Activated CD8-positive, alpha-beta T cell treated with anti-CD3 and anti-CD28 coated beads for 36 hours (primary cell): Measurements from ENCODE around the gene GREM1. TPM values are rescaled to one million over a fixed set of nuclear protein-coding genes. Genes with fewer than 3 reads are reported as not detected.

Source experiments
- ATAC-seq: fragments of 200-7000 bp; cut with Tn5 transposase; one replicate; pipeline ENCODE4 v1.10.0; 2021; ENCODE audit warnings: mild to moderate bottlenecking, moderate library complexity
- CTCF ChIA-PET: fragments of 350-600 bp; sonication (Branson Sonifier 250); formaldehyde crosslinking; loops from one replicate; lab custom pipeline; 2021; ENCODE audit warnings: antibody characterized with exemption; lab: Charles Lee
- POLR2A ChIA-PET: fragments of 350-600 bp; sonication (Branson Sonifier 250); formaldehyde crosslinking; loops from one replicate; lab custom pipeline; 2021; ENCODE audit warnings: antibody characterized with exemption; lab: Charles Lee
- DNase-seq: peaks from one replicate; pipeline ENCODE4 v3.0.0-alpha.2; 2020
- H3K27ac Mint-ChIP-seq: one replicate; pipeline ENCODE4 v1.8.0; 2021; ENCODE audit warnings: mild to moderate bottlenecking, mixed read lengths
- H3K27me3 Mint-ChIP-seq: one replicate; pipeline ENCODE4 v1.8.0; 2021; ENCODE audit warnings: mixed read lengths
- H3K36me3 Mint-ChIP-seq: one replicate; pipeline ENCODE4 v1.8.0; 2021; ENCODE audit warnings: low read depth, mixed read lengths
- H3K4me1 Mint-ChIP-seq: one replicate; pipeline ENCODE4 v1.8.0; 2021; ENCODE audit warnings: low read depth, mixed read lengths
- H3K4me3 Mint-ChIP-seq: one replicate; pipeline ENCODE4 v1.8.0; 2021; ENCODE audit warnings: mild to moderate bottlenecking, moderate library complexity, mixed read lengths
- H3K9me3 Mint-ChIP-seq: one replicate; pipeline ENCODE4 v1.8.0; 2021; ENCODE audit warnings: mixed read lengths
- intact Hi-C: fragments of 100-400 bp; cut with micrococcal nuclease; formaldehyde crosslinking; loops from one replicate; pipeline ENCODE4 v1.10.0; 2022
- total RNA-seq, 2 experiments: library from RNA; stranded (reverse); gene quantifications; one replicate each; pipeline ENCODE4 v1.2.3, GENCODE V29; 2021
- TF ChIP-seq, protein P1 (sequence below): fragments of 200-600 bp; IDR thresholded peaks from one replicate; pipeline ENCODE4 v1.8.0; 2022; ENCODE audit warnings: antibody characterized with exemption, mild to moderate bottlenecking

GREM1 gene
- total RNA-seq, 2 experiments from 2014 or later = not detected

DNA sequence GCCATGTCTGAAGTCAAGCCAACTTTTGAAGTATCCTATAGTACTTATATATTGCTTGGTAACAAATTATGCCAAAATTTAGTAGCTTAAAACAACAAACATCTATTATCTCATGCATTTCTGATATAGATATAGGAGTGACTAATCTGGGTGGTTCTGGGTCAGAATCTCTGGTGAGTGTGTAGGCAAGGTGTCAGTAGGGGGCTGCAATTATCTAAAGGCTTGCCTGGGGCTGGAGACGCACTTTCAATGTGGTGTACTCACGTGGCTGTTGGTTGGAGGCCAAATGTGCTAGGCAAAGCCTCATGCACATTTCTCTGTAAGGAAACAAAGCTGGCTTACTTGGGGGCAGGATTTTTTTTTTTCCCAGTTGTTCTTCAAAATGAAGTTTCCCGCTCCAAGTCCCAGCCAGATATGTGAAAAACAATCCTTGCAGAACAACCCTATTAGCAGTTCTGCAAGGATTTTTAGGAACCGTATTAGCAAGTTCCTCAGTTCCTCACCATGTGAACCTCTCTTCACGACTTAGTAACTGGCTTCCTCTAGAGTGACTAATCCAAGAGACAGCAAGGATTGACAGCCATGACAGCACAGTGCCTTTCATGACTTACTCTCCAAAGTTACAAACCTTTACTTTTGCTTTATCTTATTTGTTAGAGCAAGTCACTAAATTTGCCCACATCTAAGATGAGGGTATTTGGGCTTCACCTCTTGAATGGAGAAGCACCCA, 25.8 kb downstream of the GREM1 start:
- CTCF ChIA-PET = no interaction called here
- H3K27ac Mint-ChIP-seq = no peak overlapping the region
- intact Hi-C loops = no loop called here
- POLR2A ChIA-PET = no interaction called here
- DNase-seq (no peak), ATAC-seq (no peak)
- no peak overlapping the region for H3K4me3 Mint-ChIP-seq
- no peaks in the 10 kb centered on the region for H3K36me3 Mint-ChIP-seq
- H3K27me3 Mint-ChIP-seq = peaks cover 9% of the 10 kb centered on the region
- no peaks in the 10 kb centered on the region for H3K4me1 Mint-ChIP-seq
- TF ChIP-seq, protein P1, sequence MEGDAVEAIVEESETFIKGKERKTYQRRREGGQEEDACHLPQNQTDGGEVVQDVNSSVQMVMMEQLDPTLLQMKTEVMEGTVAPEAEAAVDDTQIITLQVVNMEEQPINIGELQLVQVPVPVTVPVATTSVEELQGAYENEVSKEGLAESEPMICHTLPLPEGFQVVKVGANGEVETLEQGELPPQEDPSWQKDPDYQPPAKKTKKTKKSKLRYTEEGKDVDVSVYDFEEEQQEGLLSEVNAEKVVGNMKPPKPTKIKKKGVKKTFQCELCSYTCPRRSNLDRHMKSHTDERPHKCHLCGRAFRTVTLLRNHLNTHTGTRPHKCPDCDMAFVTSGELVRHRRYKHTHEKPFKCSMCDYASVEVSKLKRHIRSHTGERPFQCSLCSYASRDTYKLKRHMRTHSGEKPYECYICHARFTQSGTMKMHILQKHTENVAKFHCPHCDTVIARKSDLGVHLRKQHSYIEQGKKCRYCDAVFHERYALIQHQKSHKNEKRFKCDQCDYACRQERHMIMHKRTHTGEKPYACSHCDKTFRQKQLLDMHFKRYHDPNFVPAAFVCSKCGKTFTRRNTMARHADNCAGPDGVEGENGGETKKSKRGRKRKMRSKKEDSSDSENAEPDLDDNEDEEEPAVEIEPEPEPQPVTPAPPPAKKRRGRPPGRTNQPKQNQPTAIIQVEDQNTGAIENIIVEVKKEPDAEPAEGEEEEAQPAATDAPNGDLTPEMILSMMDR = no peak
- H3K9me3 Mint-ChIP-seq = no peaks in the 10 kb centered on the region

DNA sequence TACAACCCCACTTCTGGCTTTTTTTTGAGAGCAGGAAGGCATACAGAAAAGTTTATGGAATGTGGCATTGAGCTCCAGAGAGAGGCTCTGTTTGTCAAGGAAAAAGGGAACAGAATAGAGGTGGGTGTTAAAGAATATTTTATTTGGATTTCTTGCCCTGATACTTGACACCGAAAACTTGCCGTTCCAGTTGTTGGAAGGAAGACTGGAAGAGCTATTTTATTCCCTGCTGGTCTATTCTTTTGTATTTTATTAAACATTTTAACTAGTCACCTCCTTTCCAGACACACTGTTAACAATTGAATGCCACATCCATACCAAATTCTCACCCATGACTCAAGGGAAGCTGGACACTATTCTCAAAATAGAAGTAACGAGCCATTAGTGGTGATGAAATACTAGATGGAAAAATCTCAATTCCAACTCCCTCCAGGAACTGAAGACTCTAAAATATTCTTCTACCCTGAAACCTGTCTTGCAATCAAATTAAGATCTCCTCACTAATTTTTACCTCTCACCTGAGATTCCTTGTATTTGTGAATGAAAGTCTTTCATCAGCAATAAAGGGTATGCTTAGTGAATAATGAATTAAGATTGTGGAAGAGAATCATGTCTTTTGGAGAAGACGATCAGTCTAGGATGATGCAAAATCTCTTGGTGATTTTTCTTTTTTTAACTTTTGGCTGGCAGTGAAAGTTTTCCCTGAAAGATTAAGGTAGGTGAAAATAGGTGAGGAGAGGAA, 28.5 kb downstream of the GREM1 start:
- H3K4me3 Mint-ChIP-seq = no peak overlapping the region
- CTCF ChIA-PET = no interaction called here
- no peaks in the 10 kb centered on the region for H3K9me3 Mint-ChIP-seq
- TF ChIP-seq, protein P1 = no peak
- ATAC-seq = no peak
- no peaks in the 10 kb centered on the region for H3K4me1 Mint-ChIP-seq
- H3K27ac Mint-ChIP-seq = no peak overlapping the region
- POLR2A ChIA-PET = no interaction called here
- peaks cover 6% of the 10 kb centered on the region for H3K27me3 Mint-ChIP-seq
- no peaks in the 10 kb centered on the region for H3K36me3 Mint-ChIP-seq
- DNase-seq = no peak
- intact Hi-C loops = no loop called here

DNA sequence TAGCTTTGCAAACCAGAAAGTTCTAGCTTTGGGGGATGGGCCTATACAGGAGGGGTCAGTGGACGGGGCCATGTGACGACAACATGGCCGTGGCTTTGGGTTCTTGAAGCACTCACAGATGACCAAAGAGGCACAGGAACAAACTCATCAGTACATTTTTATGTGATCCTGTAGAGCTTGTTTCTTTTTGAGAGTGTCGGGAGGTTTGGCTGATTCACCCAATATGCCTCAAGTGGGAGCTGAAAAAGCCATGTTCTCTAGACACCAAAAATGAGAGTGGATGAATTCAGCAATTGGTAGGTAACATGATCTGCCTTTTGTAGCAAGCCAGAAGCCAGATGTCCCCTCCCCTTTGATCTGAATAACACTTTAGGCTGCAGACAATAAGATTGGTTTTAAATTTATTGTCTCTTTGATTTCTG, 30.1 kb downstream of the GREM1 start:
- Mint-ChIP-seq H3K27me3 (peaks cover 2% of the 10 kb centered on the region), H3K4me3 (no peak overlapping the region), H3K4me1 (no peaks in the 10 kb centered on the region), H3K36me3 (no peaks in the 10 kb centered on the region), H3K9me3 (no peaks in the 10 kb centered on the region), H3K27ac (no peak overlapping the region)
- ChIA-PET POLR2A (no interaction called here), CTCF (no interaction called here)
- intact Hi-C loops = no loop called here
- DNase-seq (no peak), ATAC-seq (no peak)
- TF ChIP-seq, protein P1 = no peak

DNA sequence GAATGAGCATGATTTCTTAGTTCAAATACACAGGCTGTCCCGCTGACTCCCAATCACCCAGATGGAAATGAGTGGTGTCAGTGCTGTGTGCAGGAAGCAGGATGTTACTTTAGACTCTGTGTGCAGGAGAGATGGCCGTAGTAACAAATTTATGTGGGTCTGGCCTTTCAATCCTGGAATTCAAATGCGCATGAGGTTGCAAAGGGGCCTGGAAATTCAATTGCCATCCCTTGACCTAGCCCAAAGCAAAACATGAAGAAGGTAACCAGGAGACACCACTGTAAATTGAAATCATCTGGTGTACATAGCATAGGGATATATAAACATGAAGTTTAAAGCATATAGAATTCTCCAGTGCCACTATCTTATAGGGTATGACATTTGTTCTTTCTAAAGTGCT, 33.2 kb downstream of the GREM1 start:
- no peak for ATAC-seq
- Mint-ChIP-seq H3K4me1 (no peaks in the 10 kb centered on the region), H3K27me3 (peaks cover 4% of the 10 kb centered on the region), H3K27ac (no peak overlapping the region), H3K36me3 (no peaks in the 10 kb centered on the region), H3K4me3 (no peak overlapping the region), H3K9me3 (no peaks in the 10 kb centered on the region)
- intact Hi-C loops = no loop called here
- POLR2A ChIA-PET = no interaction called here
- CTCF ChIA-PET = no interaction called here
- DNase-seq = no peak
- TF ChIP-seq, protein P1 = no peak

DNA sequence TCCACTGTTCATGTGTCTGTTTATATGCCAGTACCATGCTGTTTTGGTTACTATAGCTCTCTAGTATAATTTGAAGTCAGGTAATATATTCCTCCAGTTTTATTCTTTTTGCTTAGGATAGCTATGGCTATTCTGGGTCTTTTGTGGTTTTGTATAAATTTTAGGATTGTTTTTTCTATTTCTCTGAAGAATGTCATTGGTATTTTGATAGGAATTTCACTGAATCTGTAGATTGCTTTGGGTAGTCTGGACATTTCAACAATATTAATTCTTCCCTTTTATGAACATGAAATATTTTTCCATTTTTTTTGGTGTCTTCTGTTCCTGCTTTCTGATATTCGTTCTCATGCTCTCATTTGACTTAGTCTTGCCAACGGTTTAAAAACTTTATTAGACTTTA, 39.6 kb downstream of the GREM1 start:
- no peaks in the 10 kb centered on the region for H3K36me3 Mint-ChIP-seq
- H3K4me3 Mint-ChIP-seq = no peak overlapping the region
- no peak overlapping the region for H3K27ac Mint-ChIP-seq
- intact Hi-C loops = no loop called here
- TF ChIP-seq, protein P1 = no peak
- ATAC-seq (no peak), DNase-seq (no peak)
- H3K4me1 Mint-ChIP-seq = no peaks in the 10 kb centered on the region
- no peaks in the 10 kb centered on the region for H3K9me3 Mint-ChIP-seq
- ChIA-PET POLR2A (no interaction called here), CTCF (no interaction called here)
- H3K27me3 Mint-ChIP-seq = peaks cover 20% of the 10 kb centered on the region
